GM10847 (cell line): ENCODE data around the gene NR3C2.

Experiments used
- POLR2A ChIP-seq: IDR thresholded peaks from 2 replicates; pipeline ENCODE4 v1.6.1; 2011; ENCODE audit not compliant: insufficient read length; ENCODE audit errors: extremely low read depth

Gene NR3C2

GRCh38 chr4:148112231-148112982 lies 329.8 kb downstream of the NR3C2 start:
- TF ChIP-seq POLR2A = no peak

GRCh38 chr4:148110169-148110568 lies 332.0 kb downstream of the NR3C2 start:
- TF ChIP-seq POLR2A = no peak

- TF ChIP-seq POLR2A = no peak
Observed at GRCh38 chr4:148109216-148109615, 333.0 kb downstream of the NR3C2 start.

- no peak for TF ChIP-seq POLR2A
Observed at GRCh38 chr4:148108766-148109165, 333.4 kb downstream of the NR3C2 start.

- TF ChIP-seq POLR2A = no peak
Observed at GRCh38 chr4:148103597-148104355, 338.4 kb downstream of the NR3C2 start.

GRCh38 chr4:148101790-148102189 lies 340.4 kb downstream of the NR3C2 start:
- no peak for TF ChIP-seq POLR2A

- no peak for TF ChIP-seq POLR2A
Observed at GRCh38 chr4:148101235-148101634, 341.0 kb downstream of the NR3C2 start.

GRCh38 chr4:148097801-148098200 lies 344.4 kb downstream of the NR3C2 start:
- no peak for TF ChIP-seq POLR2A

GRCh38 chr4:148095346-148095923 lies 346.8 kb downstream of the NR3C2 start:
- TF ChIP-seq POLR2A = no peak

- no peak for TF ChIP-seq POLR2A
Observed at GRCh38 chr4:148094149-148094548, 348.1 kb downstream of the NR3C2 start.

- TF ChIP-seq POLR2A = no peak
Observed at GRCh38 chr4:148093065-148093464, 349.1 kb downstream of the NR3C2 start.

GRCh38 chr4:148092316-148093014 lies 349.7 kb downstream of the NR3C2 start:
- TF ChIP-seq POLR2A = no peak

- no peak for TF ChIP-seq POLR2A
Observed at GRCh38 chr4:148091896-148092295, 350.3 kb downstream of the NR3C2 start.

GRCh38 chr4:148090503-148091476 lies 351.4 kb downstream of the NR3C2 start:
- no peak for TF ChIP-seq POLR2A
